HepG2 (cell line): ENCODE results near the gene PSMG4. TPM values are rescaled to one million over a fixed set of nuclear protein-coding genes. Genes with fewer than 3 reads are reported as not detected.

Experiments used
- AHDC1 ChIP-seq: sonication (generic); formaldehyde crosslinking; IDR thresholded peaks from 2 replicates; pipeline ENCODE4 v1.5.1; 2020; ENCODE audit warnings: mild to moderate bottlenecking, missing genetic modification reagents, borderline replicate concordance
- ATAD3A ChIP-seq: sonication (generic); formaldehyde crosslinking; IDR thresholded peaks from 2 replicates; pipeline ENCODE4 v1.4.0; 2020; ENCODE audit warnings: missing genetic modification reagents
- CENPT ChIP-seq: sonication (generic); formaldehyde crosslinking; IDR thresholded peaks from 2 replicates; pipeline ENCODE4 v1.8.0; 2022; ENCODE audit warnings: low read depth, mild to moderate bottlenecking, moderate library complexity, missing genetic modification reagents
- CSRNP1 ChIP-seq: sonication (generic); formaldehyde crosslinking; IDR thresholded peaks from 2 replicates; pipeline ENCODE4 v1.8.1; 2023; ENCODE audit warnings: mild to moderate bottlenecking, missing genetic modification reagents
- ELF3 ChIP-seq: IDR thresholded peaks from 2 replicates; pipeline ENCODE4 v1.6.1; 2016; ENCODE audit warnings: missing genetic modification reagents, missing compliant biosample characterization
- FLYWCH1 ChIP-seq: sonication (generic); formaldehyde crosslinking; IDR thresholded peaks from 2 replicates; pipeline ENCODE4 v1.8.1; 2023; ENCODE audit warnings: mild to moderate bottlenecking, missing genetic modification reagents
- GTF2F1 ChIP-seq: fragments of 150-350 bp; IDR thresholded peaks from 2 replicates; pipeline ENCODE4 v1.6.1; 2014; ENCODE audit warnings: low read length
- KLF15 ChIP-seq: sonication (generic); formaldehyde crosslinking; IDR thresholded peaks from 2 replicates; pipeline ENCODE4 v1.8.1; 2023; ENCODE audit warnings: borderline replicate concordance, mild to moderate bottlenecking, inconsistent platforms, missing genetic modification reagents, mixed read lengths
- LCORL ChIP-seq, 2 experiments: fragments of 450-650 bp in 1 of 2; sonication (generic) in 1 of 2; formaldehyde crosslinking in 1 of 2; IDR thresholded peaks; 2 replicates each; pipeline versions ENCODE4 v1.5.0 to v1.6.1; 2017 to 2020; ENCODE audit warnings: antibody characterized with exemption in 1 of 2, missing genetic modification reagents in 1 of 2
- MAFK ChIP-seq, 2 experiments: IDR thresholded peaks in 1 of 2; conservative IDR thresholded peaks in 1 of 2; 2 replicates each; pipeline ENCODE4 v1.6.1; 2011; ENCODE audit warnings: improper control_type of control experiment in 2 of 2, low read length in 2 of 2
- MLX ChIP-seq: IDR thresholded peaks from 2 replicates; pipeline ENCODE4 v1.6.1; 2016
- NFATC3 ChIP-seq: sonication (generic); formaldehyde crosslinking; IDR thresholded peaks from 2 replicates; pipeline ENCODE4 v1.5.1; 2020; ENCODE audit warnings: mild to moderate bottlenecking, missing genetic modification reagents
- NFE2L2 ChIP-seq: fragments of 150-350 bp; IDR thresholded peaks from 2 replicates; pipeline ENCODE4 v1.6.1; 2014; ENCODE audit warnings: low read length
- PHB2 ChIP-seq: fragments of 450-650 bp; IDR thresholded peaks from 2 replicates; pipeline ENCODE4 v1.6.1; 2018; ENCODE audit not compliant: partially characterized antibody
- SNAPC5 ChIP-seq: sonication (generic); formaldehyde crosslinking; IDR thresholded peaks from 2 replicates; pipeline ENCODE4 v1.8.1; 2023; ENCODE audit warnings: mild to moderate bottlenecking, missing genetic modification reagents, borderline replicate concordance
- ZNF30 ChIP-seq: sonication (generic); formaldehyde crosslinking; IDR thresholded peaks from 2 replicates; pipeline ENCODE4 v1.5.0; 2020; ENCODE audit warnings: mild to moderate bottlenecking, missing genetic modification reagents
- ZNF33B ChIP-seq: sonication (generic); formaldehyde crosslinking; IDR thresholded peaks from 2 replicates; pipeline ENCODE4 v1.5.1; 2020; ENCODE audit warnings: mild to moderate bottlenecking, missing genetic modification reagents
- ZNF629 ChIP-seq: sonication (generic); formaldehyde crosslinking; conservative IDR thresholded peaks from 2 replicates; pipeline ENCODE4 v1.5.0; 2020; ENCODE audit warnings: missing genetic modification reagents
- ZNF777 ChIP-seq: sonication (generic); formaldehyde crosslinking; IDR thresholded peaks from 2 replicates; pipeline ENCODE4 v1.4.0; 2020; ENCODE audit warnings: missing genetic modification reagents
- polyA plus RNA-seq, 8 experiments: library from polyadenylated mRNA; depleted of rRNA in 3 of 8; stranded (reverse) in 7 of 8; unstranded in 1 of 8; fragments of >200 nt; fragmentation: Illumina TruSeq in 4 of 8; extraction: Trizol in 4 of 8; gene quantifications; 2 replicates each; pipeline versions ENCODE4 v1.2.1 to v1.2.3, GENCODE V29; 2011 to 2016; ENCODE audit warnings: low read depth in 4 of 8, missing spikeins in 1 of 8, mixed read lengths in 1 of 8; ENCODE audit not compliant: insufficient read depth in 1 of 8
- total RNA-seq, 5 experiments: library from RNA; depleted of rRNA; stranded (reverse); fragments of >200 nt; fragmentation: Illumina TruSeq; extraction: Trizol; gene quantifications; 2 replicates each; pipeline ENCODE4 v1.2.3, GENCODE V29; 2016; ENCODE audit warnings: low read depth in 1 of 5
- TF ChIP-seq, protein P1 (sequence below): sonication (generic); formaldehyde crosslinking; IDR thresholded peaks from 2 replicates; pipeline ENCODE4 v1.5.0; 2020; ENCODE audit warnings: missing genetic modification reagents, mild to moderate bottlenecking, borderline replicate concordance

The PSMG4 gene
- total and polyA plus RNA-seq, 2 of the 13 experiments (the other 11 are each of a cell fraction or from before 2014, with no cell fraction given): 28.5 to 32.8 TPM

DNA sequence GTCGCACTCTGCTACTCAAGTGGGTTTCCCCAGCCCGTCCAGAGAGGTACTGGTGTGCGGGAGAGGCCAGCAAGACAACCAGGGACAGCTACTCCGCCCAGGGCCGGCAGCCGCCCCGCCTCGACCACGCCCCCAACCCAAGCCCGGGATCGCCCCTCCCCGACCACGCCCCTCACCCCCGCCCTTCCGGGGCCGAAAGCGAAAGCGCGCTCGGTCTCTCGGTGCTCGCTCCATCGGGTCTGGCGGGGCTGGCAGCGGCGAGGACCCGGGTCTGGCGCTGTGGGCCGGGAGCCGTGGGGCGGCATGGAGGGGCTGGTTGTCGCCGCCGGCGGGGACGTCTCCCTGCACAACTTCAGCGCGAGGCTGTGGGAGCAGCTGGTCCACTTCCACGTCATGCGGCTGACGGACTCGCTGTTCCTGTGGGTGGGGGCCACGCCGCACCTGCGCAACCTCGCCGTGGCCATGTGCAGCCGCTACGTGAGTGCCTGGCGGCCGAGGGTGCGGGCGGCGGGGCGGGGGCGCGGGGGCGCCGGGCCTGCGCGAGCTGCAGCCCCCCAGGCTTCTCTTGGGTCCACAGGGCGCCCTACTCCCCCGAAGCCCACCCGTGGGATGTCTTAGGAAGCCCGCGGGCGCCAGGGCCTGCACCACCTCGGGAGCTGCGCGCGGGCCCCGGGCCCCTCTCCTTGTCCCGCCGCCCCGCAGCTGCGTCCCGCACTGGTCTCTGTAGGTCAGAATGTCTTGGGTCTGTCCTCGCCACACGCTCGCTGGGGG, at the start of gene PSMG4 (continued):
- TF ChIP-seq LCORL (IDR thresholded peaks at IDR 0.05) (no peak), LCORL (CRISPR knock-in tag; IDR thresholded peaks at IDR 0.05) (0 out of 2 replicates have a peak, but pooled peaks have one; percentile 24), ZNF629 (CRISPR knock-in tag) (peak; percentile 30; the same call in 1 of the 2 replicates), ELF3 (CRISPR knock-in tag) (peak; percentile 84), ZNF777 (CRISPR knock-in tag) (peak; percentile 76), MLX (CRISPR knock-in tag) (0 out of 2 replicates have a peak, but pooled peaks have one; percentile 40), PHB2 (no peak), CSRNP1 (CRISPR knock-in tag) (peak; percentile 87), SNAPC5 (CRISPR knock-in tag) (no peak), KLF15 (CRISPR knock-in tag) (peak; percentile 43; the same call in 1 of the 2 replicates), AHDC1 (CRISPR knock-in tag) (no peak), GTF2F1 (0 out of 2 replicates have a peak, but pooled peaks have one; percentile 3), NFATC3 (CRISPR knock-in tag) (peak; percentile 19; the same call in 1 of the 2 replicates), ZNF33B (no peak), CENPT (CRISPR knock-in tag) (peak; percentile 87; the same call in 1 of the 2 replicates), ZNF30 (CRISPR knock-in tag) (no peak; the same call in 1 of the 2 replicates), ATAD3A (CRISPR knock-in tag) (peak; percentile 35; the same call in 1 of the 2 replicates), FLYWCH1 (CRISPR knock-in tag) (peak; percentile 76; the same call in 1 of the 2 replicates), MAFK (conservative IDR thresholded peaks at IDR 0.05 in 1 of 2, IDR thresholded peaks at IDR 0.05 in 1 of 2; ENCODE audit: low read length in 2 of 2) (no peak), NFE2L2 (no peak)
- TF ChIP-seq, protein P1, sequence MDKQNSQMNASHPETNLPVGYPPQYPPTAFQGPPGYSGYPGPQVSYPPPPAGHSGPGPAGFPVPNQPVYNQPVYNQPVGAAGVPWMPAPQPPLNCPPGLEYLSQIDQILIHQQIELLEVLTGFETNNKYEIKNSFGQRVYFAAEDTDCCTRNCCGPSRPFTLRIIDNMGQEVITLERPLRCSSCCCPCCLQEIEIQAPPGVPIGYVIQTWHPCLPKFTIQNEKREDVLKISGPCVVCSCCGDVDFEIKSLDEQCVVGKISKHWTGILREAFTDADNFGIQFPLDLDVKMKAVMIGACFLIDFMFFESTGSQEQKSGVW: no peak
